Glutamatergic neuron (in vitro differentiated cells): ENCODE measurements around the gene USP47. TPM values are rescaled to one million over a fixed set of nuclear protein-coding genes. Genes with fewer than 3 reads are reported as not detected.

ENCODE experiments used
- DNase-seq: peaks from one replicate; pipeline ENCODE4 v3.0.0; 2022
- H3K27ac Mint-ChIP-seq: one replicate; pipeline ENCODE4 v1.8.0; 2020; ENCODE audit warnings: mild to moderate bottlenecking, mixed read lengths, inconsistent platforms; ENCODE audit not compliant: unreplicated experiment
- H3K27me3 Mint-ChIP-seq: one replicate; pipeline ENCODE4 v1.8.0; 2020; ENCODE audit warnings: mild to moderate bottlenecking, moderate library complexity, mixed read lengths, inconsistent platforms; ENCODE audit not compliant: unreplicated experiment
- H3K36me3 Mint-ChIP-seq: one replicate; pipeline ENCODE4 v1.8.0; 2020; ENCODE audit warnings: mild to moderate bottlenecking, mixed read lengths, inconsistent platforms; ENCODE audit not compliant: unreplicated experiment
- H3K4me1 Mint-ChIP-seq: one replicate; pipeline ENCODE4 v1.8.0; 2020; ENCODE audit warnings: mild to moderate bottlenecking, low read depth, mixed read lengths, inconsistent platforms; ENCODE audit not compliant: unreplicated experiment
- H3K4me3 Mint-ChIP-seq: one replicate; pipeline ENCODE4 v1.8.0; 2020; ENCODE audit warnings: mild to moderate bottlenecking, mixed read lengths, inconsistent platforms; ENCODE audit not compliant: unreplicated experiment
- H3K9me3 Mint-ChIP-seq: one replicate; pipeline ENCODE4 v1.8.0; 2020; ENCODE audit warnings: mild to moderate bottlenecking, moderate library complexity, mixed read lengths, inconsistent platforms; ENCODE audit not compliant: unreplicated experiment
- CTCF ChIP-seq: fragments of 200-600 bp; sonication (generic); IDR thresholded peaks from one replicate; pipeline ENCODE4 v1.5.0; 2021; ENCODE audit not compliant: partially characterized antibody, unreplicated experiment
- total RNA-seq: library from RNA; stranded (reverse); fragmentation: NEBNext Ultra II Directional; extraction: Animal tissue kit (Norgen Biotek cat#: 25700); gene quantifications from one replicate; pipeline ENCODE4 v1.2.1, GENCODE V29; 2021; ENCODE audit not compliant: unreplicated experiment

USP47 gene
- total RNA-seq, 1 donor from 2014 or later = 63.4 TPM

GRCh38 chr11:11923828-11924227 is 82.1 kb downstream of the USP47 start:
- no peak overlapping the region for H3K4me3 Mint-ChIP-seq
- H3K36me3 Mint-ChIP-seq = peaks cover 15% of the 10 kb centered on the region
- H3K27ac Mint-ChIP-seq = no peak overlapping the region
- TF ChIP-seq CTCF = no peak
- peaks cover 3% of the 10 kb centered on the region for H3K27me3 Mint-ChIP-seq
- H3K4me1 Mint-ChIP-seq = no peaks in the 10 kb centered on the region
- DNase-seq = no peak
- H3K9me3 Mint-ChIP-seq = no peaks in the 10 kb centered on the region

GRCh38 chr11:11929920-11930319 is 88.1 kb downstream of the USP47 start:
- Mint-ChIP-seq H3K4me3 (no peak overlapping the region), H3K27ac (no peak overlapping the region), H3K9me3 (peaks cover 1% of the 10 kb centered on the region), H3K36me3 (peaks cover 22% of the 10 kb centered on the region), H3K27me3 (peaks cover 3% of the 10 kb centered on the region), H3K4me1 (no peaks in the 10 kb centered on the region)
- no peak for DNase-seq
- TF ChIP-seq CTCF = no peak

GRCh38 chr11:11931461-11932055 is 89.8 kb downstream of the USP47 start:
- no peak overlapping the region for H3K4me3 Mint-ChIP-seq
- peak; percentile 76 for TF ChIP-seq CTCF
- H3K27me3 Mint-ChIP-seq = peaks cover 2% of the 10 kb centered on the region

GRCh38 chr11:11935536-11935935 is 93.8 kb downstream of the USP47 start:
- Mint-ChIP-seq H3K36me3 (peaks cover 8% of the 10 kb centered on the region), H3K4me1 (peaks cover 2% of the 10 kb centered on the region), H3K27ac (no peak overlapping the region), H3K9me3 (peaks cover 1% of the 10 kb centered on the region), H3K27me3 (peaks cover under 1% of the 10 kb centered on the region), H3K4me3 (no peak overlapping the region)
- TF ChIP-seq CTCF = no peak
- DNase-seq = no peak

More at GRCh38 chr11:11931461-11932055, 89.8 kb downstream of the USP47 start:
- Mint-ChIP-seq H3K9me3 (peaks cover 1% of the 10 kb centered on the region), H3K4me1 (no peaks in the 10 kb centered on the region), H3K27ac (no peak overlapping the region), H3K36me3 (peaks cover 14% of the 10 kb centered on the region)
- no peak for DNase-seq

- Mint-ChIP-seq H3K27ac (no peak overlapping the region), H3K4me1 (peaks cover 6% of the 10 kb centered on the region), H3K4me3 (no peak overlapping the region), H3K9me3 (peaks cover under 1% of the 10 kb centered on the region), H3K27me3 (peaks cover 2% of the 10 kb centered on the region), H3K36me3 (peaks cover 5% of the 10 kb centered on the region)
- DNase-seq = no peak
- no peak for TF ChIP-seq CTCF
Observed at GRCh38 chr11:11937433-11937832, 95.7 kb downstream of the USP47 start.
